HG03280 (cell line): ENCODE results near the gene TRAIP.
"Not testable (repeated sequence)": the region's sequence is repeated elsewhere in the genome, so short reads cannot be mapped to it uniquely, and the experiment has no call there.

Source experiments
- ATAC-seq: cut with Tn5 transposase; IDR thresholded peaks from one replicate; pipeline ENCODE4 v1.9.1; 2021; ENCODE audit warnings: mild to moderate bottlenecking, moderate library complexity; ENCODE audit not compliant: unreplicated experiment

TRAIP gene, protein sequence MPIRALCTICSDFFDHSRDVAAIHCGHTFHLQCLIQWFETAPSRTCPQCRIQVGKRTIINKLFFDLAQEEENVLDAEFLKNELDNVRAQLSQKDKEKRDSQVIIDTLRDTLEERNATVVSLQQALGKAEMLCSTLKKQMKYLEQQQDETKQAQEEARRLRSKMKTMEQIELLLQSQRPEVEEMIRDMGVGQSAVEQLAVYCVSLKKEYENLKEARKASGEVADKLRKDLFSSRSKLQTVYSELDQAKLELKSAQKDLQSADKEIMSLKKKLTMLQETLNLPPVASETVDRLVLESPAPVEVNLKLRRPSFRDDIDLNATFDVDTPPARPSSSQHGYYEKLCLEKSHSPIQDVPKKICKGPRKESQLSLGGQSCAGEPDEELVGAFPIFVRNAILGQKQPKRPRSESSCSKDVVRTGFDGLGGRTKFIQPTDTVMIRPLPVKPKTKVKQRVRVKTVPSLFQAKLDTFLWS

DNA sequence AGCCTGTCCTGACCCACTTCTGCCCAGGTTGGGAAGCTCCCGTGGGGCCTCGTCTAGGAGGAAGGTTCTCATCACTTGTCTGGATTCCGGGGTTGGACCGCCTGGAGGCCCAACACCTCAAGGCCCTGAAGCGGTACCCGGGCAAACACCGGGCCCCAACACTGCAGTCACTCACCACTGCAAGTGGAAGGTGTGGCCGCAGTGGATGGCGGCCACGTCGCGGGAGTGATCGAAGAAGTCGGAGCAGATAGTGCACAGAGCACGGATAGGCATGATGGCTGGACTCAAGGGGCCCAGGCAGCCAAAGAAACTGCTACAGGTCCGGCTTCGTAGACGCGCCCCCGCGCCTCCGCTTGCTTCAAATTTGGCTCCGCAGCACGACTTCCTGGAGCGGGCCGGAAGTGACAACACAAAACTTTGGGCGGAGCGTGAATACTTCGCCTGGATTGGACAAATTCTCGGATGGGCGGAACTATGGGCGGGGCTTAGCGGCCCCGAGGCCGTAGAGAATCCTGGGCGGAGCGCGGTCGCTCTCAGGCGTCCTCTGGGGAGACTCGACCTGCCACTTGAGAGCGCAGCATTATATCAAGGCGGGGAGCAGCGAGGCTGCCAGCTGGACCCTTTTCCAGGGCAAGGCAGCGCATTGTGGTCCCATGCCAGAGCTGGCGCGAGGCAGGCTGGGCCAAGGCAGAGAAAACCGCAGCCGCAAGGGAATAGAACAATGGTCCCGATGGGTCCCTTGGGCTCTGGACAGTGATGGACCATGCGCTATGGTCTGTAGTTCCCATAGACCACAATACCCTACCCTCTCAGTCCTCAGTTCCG lies at the start of gene TRAIP:
Gene TRAIP, minus strand, starts transcription at position 384 of the 825 bp plus-strand sequence. Its CDS starts 111 bp downstream, at position 273.
- peak; percentile 96 for ATAC-seq

DNA sequence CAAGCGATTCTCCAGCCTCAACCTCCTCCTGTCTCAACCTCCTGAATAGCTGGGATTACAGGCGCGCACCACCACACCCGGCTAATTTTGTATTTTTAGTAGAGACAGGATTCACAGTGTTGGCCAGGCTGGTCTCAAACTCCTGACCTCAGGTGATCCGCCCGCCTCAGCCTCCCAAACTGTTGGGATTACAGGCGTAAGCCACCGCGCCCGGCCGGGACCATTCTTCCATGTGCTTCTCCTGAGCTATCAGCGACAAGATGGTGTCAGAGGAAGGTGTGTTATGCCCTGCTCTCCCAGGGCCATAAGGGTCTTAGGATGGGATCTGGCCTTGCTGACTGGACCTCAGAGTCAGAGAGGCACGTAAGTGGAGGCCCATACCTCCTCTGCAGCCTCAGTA lies 48.1 kb upstream of the TRAIP start:
- ATAC-seq, result not testable (repeated sequence)

DNA sequence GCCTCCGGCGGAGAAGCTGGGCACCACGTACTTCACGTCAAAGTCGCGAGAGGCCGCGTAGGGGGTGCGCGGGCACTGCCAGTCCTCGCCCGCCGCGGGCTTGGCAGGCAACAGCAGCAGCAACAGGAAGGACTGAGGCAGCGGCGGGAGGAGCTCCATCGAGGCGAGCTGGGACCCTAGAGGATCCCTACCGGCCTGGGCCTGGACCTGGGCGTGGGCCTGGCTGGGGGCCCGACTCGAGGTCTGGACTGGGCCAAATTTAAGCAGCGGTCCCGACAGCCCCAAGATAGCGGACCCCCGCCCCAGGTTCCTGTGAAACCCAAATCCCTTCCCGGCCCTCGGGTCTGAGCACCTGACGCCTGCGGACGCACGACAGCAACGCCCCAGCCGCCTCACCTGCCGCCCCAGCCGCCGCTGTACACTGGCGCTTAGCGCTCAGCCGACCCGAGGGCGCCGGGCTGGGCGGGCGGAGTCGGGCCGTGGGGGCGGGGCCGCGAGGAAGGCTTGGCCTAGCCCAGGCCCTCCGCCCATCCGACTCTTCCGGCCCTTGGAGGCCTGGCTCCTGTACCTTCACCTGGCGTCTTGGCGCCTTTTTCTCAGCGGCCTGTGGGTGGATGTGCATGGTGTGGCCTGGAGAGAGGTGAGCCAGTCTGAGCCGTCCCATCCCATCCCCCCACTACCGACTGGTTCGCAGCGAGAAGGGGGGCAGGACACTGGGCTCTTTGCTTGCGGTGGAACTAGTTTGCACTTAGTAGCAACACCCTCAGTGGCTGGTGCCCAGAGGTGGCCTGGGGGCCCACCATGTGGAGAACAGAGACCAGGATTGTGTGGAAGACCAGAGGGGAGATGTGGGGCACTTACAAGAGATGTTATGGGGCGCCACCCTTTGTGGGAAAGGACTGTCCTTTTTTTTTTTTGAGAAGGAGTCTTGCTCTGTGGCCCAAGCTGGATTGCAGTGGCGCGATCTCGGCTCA lies 47.4 kb upstream of the TRAIP start, which contains the start of gene MST1R:
Gene MST1R, minus strand, starts transcription at position 423 of the 974 bp plus-strand sequence. Its CDS starts 264 bp downstream, at position 159.
- ATAC-seq, result peak; percentile 62

DNA sequence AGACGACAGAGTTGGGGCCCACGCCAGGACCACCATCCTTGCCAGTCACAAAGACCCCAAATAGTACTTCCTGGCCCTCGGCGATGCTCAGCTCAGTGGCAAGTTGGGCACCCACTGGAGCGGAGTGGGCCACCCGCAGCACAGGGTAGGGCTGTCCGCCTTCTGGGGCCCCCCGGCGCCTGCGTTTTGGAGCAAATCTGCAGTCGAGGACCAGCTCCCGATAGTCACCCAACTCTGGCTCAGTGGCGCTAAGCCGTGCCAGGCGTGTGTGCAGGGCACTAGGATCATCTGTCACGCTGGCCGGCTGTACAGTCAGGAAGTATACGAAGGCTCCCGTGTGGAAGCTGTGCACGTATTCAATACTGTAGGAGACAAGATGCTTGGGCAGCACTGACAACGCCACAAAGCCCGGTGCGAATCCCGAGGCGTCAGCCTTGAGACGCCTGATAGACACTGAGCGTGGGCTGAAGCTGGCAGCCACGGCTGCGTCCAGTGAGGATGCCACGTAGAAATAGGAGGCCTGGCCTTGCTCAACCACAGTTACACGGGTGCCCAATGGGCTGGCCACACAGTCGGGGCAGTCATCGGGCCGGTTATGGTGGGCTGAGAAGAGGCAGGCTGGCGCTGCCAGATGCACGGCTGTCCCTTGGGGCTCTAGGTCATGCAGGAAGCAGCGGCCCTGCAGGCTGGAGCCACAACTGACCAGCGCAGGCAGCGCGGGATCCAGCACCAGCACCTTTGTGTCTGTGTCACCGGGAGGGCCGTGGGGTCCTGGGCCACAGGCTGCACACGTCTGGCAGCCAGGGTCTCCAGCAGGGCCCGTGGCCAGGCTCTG lies 46.4 kb upstream of the TRAIP start:
- no peak for ATAC-seq

DNA sequence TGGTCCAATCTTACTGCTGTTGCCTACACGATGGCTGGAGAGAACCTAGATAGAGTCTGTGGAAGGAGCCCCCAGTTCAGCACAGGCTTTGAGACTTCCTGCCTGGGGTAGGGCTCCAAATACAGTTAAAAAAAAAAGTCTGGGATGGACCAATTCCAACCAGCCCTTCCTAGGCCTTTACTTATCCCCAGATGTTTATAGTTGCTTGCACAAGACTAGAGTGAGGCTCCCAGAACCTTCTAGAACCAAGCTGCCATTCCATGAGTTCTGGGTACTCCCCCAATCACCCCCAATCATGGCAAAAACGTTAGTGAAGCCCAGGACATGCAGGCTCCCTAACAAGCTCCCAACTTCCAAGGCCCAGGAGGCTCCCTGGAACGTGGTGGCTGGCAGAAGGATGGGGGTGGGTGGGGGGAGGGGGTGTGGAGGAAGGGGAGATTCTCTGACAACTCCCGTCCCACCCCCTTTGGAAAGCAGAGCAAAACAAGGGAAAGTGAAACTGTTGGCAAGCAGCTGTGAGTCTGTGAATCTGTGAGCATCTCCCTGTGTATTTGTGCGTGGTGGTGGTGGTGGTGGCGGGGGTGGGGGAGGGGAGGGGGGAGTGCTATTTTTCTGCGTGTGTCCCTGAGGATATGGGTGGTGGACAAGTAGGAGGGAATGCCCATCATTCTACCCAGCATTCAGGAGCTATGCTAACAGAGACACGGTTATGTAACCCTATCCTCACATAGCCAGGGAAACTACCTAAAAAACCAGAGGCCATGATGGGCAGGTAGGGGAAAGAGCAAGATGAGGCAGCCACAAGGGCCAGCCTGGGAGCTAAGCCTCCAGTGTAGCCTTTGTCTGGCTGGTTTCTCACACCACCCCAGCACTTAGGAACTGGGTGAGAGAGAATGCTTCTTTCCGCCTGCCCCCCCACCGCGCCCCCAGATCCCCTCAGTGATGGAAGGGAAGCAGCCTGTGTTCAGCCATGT lies 45.3 kb upstream of the TRAIP start:
- ATAC-seq, result no peak

DNA sequence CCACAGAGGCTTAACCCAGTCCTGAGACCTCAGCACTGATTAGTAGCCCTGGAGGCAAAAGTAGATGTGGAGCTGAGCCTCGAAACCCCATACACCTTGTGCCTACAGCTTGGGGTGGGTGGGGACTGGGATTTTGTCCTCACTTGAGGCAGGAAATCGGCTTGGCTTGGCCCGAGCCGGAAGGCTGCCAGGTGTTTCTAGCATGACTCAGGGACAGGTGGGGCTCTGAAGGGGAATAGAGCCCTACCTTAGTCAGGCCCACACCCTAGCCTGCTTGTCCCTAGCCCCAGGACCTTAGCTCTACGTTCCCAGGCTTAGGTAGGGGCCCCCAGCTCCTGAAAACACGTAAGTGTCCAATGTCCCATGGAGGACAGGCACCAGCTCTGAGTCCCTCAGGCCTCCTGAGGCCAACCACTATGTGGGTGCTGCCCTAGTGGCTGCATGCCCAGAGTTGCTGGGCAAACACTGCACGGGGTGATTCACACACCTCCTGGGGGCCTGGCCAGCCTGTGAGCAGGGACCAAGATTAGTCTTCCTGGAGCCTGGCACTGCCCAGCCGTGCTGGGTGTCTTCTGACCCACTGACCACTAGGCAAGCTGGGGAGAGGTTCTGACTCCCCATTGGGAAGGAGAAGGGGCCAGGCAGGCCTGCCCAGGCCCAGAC lies 44.3 kb upstream of the TRAIP start:
- no peak for ATAC-seq

DNA sequence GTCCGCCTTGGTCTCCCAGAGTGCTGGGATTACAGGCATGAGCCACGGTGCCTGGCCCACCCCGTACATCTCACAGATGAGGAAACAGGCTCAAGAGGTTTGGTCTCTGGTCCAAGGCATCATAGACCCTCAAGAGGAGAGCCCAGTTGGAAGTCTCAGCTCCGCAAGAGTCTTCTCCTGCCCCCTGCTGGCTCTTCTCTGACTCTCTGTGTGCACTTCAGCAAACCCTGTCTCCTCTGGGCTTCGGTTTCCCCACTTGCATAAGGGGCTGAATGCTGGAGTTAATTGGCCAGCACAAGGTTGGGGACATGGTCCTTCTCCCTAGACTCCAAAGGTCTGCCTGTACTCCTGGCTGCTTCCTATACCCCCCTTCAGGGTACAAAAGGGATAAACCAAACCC lies 43.5 kb upstream of the TRAIP start:
- no peak for ATAC-seq

DNA sequence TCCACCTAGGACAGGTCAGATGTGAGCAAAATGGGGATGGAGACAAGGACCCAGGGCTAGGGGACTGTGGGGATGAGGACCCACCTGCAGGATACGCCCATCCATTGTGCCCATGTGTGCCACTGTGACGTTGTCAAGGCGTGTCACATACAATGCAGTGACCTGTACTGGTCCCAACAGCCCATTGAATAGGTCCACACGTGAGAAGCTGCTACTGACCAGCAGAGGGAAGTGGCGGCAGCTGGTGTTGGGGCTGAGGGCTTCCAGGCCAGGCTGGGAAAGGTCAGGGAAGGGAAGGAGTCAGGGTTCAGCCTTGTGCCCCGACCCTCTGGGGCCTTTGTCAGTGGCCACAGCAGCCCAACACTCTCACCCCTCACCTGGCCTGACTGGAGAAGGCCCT lies 42.6 kb upstream of the TRAIP start:
- ATAC-seq, result no peak

DNA sequence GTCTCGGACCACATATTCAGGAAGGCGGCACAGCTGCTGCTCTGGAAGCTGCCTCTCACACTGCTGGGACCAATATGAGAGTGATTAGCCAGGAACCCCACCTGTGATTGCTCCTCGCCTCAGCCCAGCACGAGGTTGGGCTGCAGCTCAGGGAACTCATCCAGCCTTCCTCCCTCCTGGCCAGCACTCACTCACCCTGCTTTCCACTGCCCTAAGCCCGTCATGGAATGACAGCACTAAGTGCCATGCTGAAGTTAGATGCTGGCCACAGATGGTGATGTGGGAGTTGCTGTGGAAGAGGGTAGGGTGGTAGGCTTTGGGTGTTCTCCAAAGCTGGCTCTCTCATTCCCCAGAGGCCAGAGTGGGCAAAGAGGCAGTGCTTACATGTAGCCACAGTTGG lies 40.0 kb upstream of the TRAIP start:
- no peak for ATAC-seq

DNA sequence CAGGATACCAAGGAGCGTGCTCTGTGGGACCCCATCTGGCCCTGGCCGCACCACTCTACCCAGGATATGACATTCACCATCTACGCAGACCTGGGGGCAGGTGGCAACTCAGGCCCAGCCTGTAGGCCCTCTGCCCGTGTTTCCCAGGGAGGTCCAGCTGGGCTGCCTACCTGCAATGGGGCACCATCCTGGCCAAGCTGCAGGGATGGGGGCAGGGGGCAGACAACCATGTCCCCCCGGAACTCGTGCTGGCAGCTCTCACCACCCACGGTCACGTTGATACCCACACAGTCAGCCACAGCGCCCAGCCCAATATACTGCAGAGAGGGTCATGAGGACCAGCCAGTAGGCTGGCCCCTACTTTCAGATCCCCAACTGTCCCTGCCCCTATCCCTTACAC lies 39.4 kb upstream of the TRAIP start:
- no peak for ATAC-seq

DNA sequence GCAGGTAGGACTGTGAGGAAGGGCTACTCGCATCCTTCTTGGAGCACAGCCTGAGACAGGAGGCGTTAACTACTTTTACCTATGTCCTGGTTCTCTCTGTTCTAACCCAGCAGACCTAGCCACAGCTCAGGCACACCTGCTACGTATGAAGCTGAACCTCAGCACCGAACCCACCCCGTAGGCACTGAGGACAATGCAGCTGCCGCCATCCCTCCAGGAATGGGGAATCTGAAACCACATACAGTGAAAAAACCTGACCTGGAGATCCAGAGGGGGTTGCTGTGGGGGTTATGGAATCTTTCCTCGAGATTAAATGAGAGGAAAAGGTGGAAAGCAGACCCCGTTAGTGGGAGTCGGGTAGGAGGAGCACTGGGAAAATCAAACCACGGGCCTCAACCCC lies 32.9 kb upstream of the TRAIP start:
- ATAC-seq, result no peak

DNA sequence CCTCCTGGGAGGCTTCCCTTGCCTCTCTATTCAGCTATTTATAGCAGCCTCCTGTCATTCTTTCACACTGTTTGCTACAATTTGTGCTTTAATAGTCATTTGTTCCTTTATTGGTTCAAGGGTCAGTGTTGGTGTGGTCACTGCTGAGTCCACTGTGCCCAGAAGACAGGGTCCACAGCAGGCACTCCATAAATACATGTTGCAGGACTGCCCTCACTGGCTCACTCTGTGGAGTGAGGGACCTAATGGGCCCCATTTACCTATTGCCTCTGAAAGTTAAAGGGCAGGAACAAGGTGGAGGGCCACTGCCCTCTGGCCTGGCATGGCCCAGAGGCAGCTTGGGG lies 30.5 kb upstream of the TRAIP start:
- no peak for ATAC-seq

DNA sequence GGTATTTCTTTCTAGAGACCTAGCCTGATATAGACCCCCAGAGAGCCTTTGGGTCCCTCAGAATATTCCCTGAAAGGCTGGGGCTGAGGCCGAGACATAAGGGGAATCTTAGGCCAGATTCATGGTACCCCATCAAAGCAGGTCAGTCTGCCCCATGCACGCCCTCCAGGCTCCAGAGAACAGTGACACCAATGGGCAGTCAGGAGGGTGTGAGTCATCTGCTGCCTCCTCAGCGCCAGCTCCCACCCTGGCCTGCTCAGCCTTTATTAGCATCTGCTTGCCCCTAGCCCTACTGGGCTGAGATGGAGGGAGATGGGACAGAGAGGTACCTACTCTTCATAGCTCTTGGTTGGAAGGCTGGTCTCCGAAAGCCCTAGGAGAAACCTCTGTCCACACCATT lies 27.6 kb upstream of the TRAIP start:
- ATAC-seq, result no peak

DNA sequence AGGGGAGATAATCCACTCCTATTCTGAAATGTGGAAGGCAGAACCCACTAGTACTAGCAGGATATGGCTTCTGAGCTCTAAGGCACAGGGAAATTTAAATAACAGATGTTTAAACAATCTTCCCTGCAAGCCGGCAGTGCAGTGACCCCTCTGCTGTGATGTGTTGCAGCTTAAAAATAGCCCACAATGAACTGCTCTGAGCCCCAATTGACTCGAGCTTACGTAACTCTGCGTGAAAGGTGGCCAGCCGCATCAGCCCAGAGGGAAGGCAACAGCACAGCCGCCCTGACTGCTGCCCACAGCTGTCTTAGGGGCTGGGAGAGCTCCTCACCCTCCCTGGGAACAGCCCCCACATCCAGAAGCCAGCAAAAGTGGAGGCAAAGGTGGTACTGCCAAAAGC lies 25.8 kb upstream of the TRAIP start:
- ATAC-seq, result no peak

DNA sequence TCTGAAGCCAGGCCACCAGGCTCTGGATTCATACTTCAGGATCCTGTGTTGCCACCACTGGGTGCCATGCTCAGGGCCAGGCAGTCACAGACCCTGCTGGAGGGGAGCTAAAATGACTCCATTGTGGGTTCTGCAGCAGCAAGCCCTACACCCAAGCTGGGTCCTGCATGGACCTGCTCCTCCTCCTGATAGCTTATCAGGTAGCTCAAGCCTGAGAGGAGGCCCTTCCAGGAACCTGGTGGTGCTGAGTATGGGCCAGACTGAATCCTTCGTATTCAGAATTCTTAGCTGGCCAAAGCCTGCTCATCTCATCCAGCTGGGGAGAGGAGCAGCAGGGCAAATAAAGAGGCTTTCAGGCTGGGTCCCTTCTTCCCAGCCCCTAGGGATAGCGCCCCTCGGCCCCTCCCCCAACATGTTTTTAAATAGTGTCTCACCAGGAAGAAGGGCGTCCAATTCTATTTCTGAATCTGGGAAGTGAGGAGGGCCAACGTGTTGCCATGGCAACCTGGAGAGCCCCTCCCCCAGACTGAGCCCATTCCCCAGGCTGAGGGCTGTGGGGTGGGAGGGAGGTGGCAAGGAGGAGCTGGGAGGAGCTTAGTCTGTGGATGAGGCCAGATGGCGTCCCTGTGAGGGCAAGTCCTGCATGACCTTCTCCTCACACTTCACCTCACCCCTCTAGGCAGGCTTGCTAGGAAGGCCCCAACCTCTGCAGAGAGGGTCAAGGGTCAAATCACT lies 24.4 kb upstream of the TRAIP start:
- ATAC-seq, result no peak

DNA sequence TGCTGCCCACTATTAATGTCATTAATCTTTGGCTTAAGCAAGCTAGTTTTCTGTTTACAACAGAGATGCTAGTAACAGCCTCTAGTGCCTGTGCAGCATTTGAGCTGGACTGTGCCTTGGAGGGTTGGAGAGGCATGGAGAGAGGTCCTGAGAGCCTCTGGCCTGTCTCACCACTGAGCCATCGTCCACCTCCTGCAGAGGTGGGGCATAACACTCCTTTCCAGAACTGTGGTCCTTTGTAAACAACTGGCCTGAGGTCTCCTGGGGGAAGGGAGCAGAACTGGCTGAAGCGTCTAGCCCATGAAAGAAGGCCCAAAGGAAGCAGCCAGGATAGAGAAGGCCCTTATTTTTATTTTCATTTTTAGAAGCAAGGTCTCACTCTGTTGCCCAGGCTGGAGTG lies 23.4 kb upstream of the TRAIP start:
- ATAC-seq, result no peak

DNA sequence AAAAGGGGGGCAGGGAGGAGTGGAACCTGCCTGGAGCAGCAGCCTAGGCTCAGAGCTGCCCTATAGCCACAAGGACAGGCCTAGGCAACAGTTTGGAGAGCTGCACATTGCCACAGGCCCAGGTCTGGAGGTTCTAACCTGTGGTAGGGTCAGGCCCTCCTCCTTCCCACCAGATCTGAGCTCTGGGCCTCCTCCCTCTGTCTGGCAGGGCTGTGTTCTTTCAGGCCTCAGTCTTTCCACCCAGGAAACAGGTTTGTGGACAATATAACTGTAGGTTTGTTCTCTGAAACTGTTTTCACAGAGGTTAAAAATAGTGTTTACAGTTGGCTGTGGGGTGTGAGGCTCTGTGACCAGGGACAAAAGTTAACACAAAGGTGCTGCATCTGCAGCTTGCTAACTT lies 22.3 kb upstream of the TRAIP start:
- ATAC-seq, result no peak

DNA sequence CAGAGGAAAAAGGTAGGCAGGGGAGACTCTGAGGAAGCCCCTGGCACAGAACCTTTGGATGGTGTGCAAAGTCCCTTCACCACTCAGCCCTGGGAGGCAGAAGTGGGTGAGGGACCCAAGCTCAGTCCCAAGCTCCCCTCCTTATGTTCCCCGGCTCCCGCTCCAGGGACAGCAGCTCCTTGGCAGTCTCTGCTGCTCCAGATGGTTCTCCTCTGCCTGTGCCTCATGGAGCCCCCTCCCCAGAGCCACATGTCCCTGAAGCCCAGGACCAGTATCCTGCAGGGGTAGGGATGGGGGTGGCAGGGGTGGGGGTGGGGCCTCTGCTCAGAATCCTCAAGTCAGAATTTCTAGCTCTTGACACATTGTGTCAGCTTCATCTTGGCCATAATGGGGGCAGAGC lies 21.4 kb upstream of the TRAIP start:
- ATAC-seq, result no peak
